Measurements from ENCODE around the gene TBC1D22A.

GRCh38 chr22:47163481-47163855 is 401.0 kb downstream of the TBC1D22A start:
- TF ChIP-seq RNF2 (IDR thresholded peaks at IDR 0.05) (no peak), THAP7 (CRISPR knock-in tag; IDR thresholded peaks at IDR 0.05) (no peak), ZBTB49 (CRISPR knock-in tag; IDR thresholded peaks at IDR 0.05; ENCODE audit: borderline replicate concordance) (no peak), SIX5 (IDR thresholded peaks at IDR 0.05; ENCODE audit: borderline replicate concordance in 1 of 2, insufficient read depth in 1 of 2, low read depth in 1 of 2, low read length in 2 of 2) (no peak), KAT8 (IDR thresholded peaks at IDR 0.05; ENCODE audit: low read depth) (no peak), TEAD4 (IDR thresholded peaks at IDR 0.05; ENCODE audit: low read length) (no peak), TEAD4 (CRISPR knock-in tag; IDR thresholded peaks at IDR 0.05; ENCODE audit: borderline replicate concordance) (no peak), CTCF (IDR thresholded peaks at IDR 0.05 in 2 of 3, conservative IDR thresholded peaks at IDR 0.05 in 1 of 3; ENCODE audit: insufficient read depth in 2 of 3, low read depth in 1 of 3, low read length in 3 of 3) (no peak), LARP7 (IDR thresholded peaks at IDR 0.05) (no peak), TSC22D4 (tag; IDR thresholded peaks at IDR 0.05) (no peak), ATF6 (CRISPR knock-in tag; IDR thresholded peaks at IDR 0.05) (no peak), EGR1 (conservative IDR thresholded peaks at IDR 0.05) (no peak), RAD21 (CRISPR knock-in tag; conservative IDR thresholded peaks at IDR 0.05 in 1 of 2, IDR thresholded peaks at IDR 0.05 in 1 of 2) (no peak), FOXM1 (IDR thresholded peaks at IDR 0.05; ENCODE audit: low read depth) (no peak), FOXM1 (CRISPR knock-in tag; IDR thresholded peaks at IDR 0.05; ENCODE audit: low read depth) (no peak)

Data from K562 (cell line).